ENCODE results near the gene NCOA7. TPM values are rescaled to one million over a fixed set of nuclear protein-coding genes. Genes with fewer than 3 reads are reported as not detected.
A peak's percentile ranks its signal among the peaks of the same experiment; 100 is the strongest.

The NCOA7 gene
- total and polyA plus RNA-seq, 10 of the 15 experiments (the other 5 are each of a cell fraction or from before 2014, with no cell fraction given) = 18.9 to 50.3 (median 34.2) TPM

DNA sequence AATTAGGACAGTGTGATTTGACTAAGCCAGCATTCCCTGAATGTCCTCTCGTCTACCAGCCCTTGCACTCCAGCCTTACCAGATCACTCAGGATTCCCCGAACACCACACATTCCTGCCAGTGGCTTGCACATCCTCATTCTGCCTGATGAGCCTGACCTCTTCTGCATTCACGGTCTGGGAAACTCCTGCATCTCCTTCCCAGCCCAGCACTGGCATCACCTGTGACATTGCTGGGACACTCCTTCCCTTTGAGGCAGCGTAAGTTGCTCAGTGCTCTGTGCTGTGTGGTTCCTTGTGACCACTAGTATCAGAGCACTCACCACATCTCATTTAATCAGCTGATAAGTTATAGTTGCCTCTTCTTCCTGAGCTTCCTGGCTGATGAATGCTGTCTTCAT lies 17.3 kb downstream of the NCOA7 start:
- Histone ChIP-seq H3K36me3 (ENCODE audit: control insufficient read depth in 2 of 2, insufficient read depth in 2 of 2, low read length in 1 of 2) (no peaks in the 10 kb centered on the region), H3K27ac (ENCODE audit: control insufficient read depth, insufficient read depth) (peak overlapping the region; percentile 43), H3K27me3 (replicated peaks in 1 of 2; ENCODE audit: control insufficient read depth in 2 of 2, insufficient read depth in 2 of 2, low read length in 1 of 2) (no peaks in the 10 kb centered on the region), H3K9me3 (replicated peaks; ENCODE audit: control insufficient read depth, insufficient read depth, low read length) (no peaks in the 10 kb centered on the region), H3K9ac (ENCODE audit: control insufficient read depth, insufficient read depth, low read length) (no peak overlapping the region), H3K4me2 (ENCODE audit: control insufficient read depth, insufficient read depth) (peak overlapping the region; percentile 32), H3K4me1 (ENCODE audit: control insufficient read depth, insufficient read depth, low read length) (peaks cover 83% of the 10 kb centered on the region), H2AFZ (ENCODE audit: control insufficient read depth, low read depth, low read length) (no peak overlapping the region), H4K20me1 (ENCODE audit: control insufficient read depth, insufficient read depth) (no peaks in the 10 kb centered on the region), H3K4me3 (0 out of 2 replicates have a peak overlapping the region, but pooled peaks have one; percentile 3), H3K79me2 (ENCODE audit: control insufficient read depth, insufficient read depth, low read length) (peaks cover 63% of the 10 kb centered on the region)
- no TSS peak for BruUV-seq (replicated peaks)
- no peak for DNase-seq (ENCODE audit: low read depth, low spot score)
- RAD21 ChIA-PET (ENCODE audit: unreplicated experiment) = interaction anchor here (0.9 to 10.0 kb wide), 6 partner anchors 10 to 179 kb away, joined by 3 to 185 read pairs (median 6); partner anchors contain the start of genes NCOA7 and TRMT11
- SMC1A ChIA-PET (ENCODE audit: uncharacterized antibody, unreplicated experiment) = interaction anchor here (1.2 to 15.7 kb wide), 9 partner anchors 7 to 145 kb away, joined by 3 to 325 read pairs (median 7); partner anchors contain the start of gene NCOA7
- intact Hi-C loops (cut with micrococcal nuclease; ENCODE audit: unreplicated experiment) (no loop called here), in situ Hi-C loops (cut with MboI) (no loop called here)
- CTCF ChIA-PET = interaction anchor here (0.8 to 10.3 kb wide), 8 partner anchors 9 to 188 kb away, joined by 3 to 197 read pairs (median 3); partner anchors contain the start of gene NCOA7
- peak; percentile 42 for ATAC-seq
- WGBS (ENCODE audit: insufficient coverage, insufficient replicate concordance, low lambda C conversion rate, missing lambda C conversion rate) = 85% methylated on average over 4 of the region's 4 CpGs
- POLR2A ChIA-PET = interaction anchor here (0.8 to 9.6 kb wide), 5 partner anchors 9 to 18 kb away, joined by 3 to 79 read pairs (median 15); partner anchors contain the start of gene NCOA7
- FAIRE-seq = no peak
- TF ChIP-seq EED (IDR thresholded peaks at IDR 0.05; ENCODE audit: low read depth) (peak; percentile 77), NFXL1 (IDR thresholded peaks at IDR 0.05; ENCODE audit: borderline replicate concordance) (no peak), TAF1 (IDR thresholded peaks at IDR 0.05; ENCODE audit: borderline replicate concordance, low read depth, low read length) (no peak), IKZF1 (conservative IDR thresholded peaks at IDR 0.05) (peak; percentile 29; the same call in 1 of the 2 replicates), RELA (IDR thresholded peaks at IDR 0.05; ENCODE audit: borderline replicate concordance, partially characterized antibody) (no peak), YBX1 (IDR thresholded peaks at IDR 0.05) (no peak), JUNB (IDR thresholded peaks at IDR 0.05) (no peak), ZNF384 (IDR thresholded peaks at IDR 0.05; ENCODE audit: borderline replicate concordance, low read depth, low read length) (no peak), SREBF1 (IDR thresholded peaks at IDR 0.05; ENCODE audit: low read length) (no peak), RB1 (IDR thresholded peaks at IDR 0.05; ENCODE audit: borderline replicate concordance) (no peak), NBN (IDR thresholded peaks at IDR 0.05) (0 out of 2 replicates have a peak, but pooled peaks have one; percentile 16), STAT1 (conservative IDR thresholded peaks at IDR 0.05) (no peak), HCFC1 (IDR thresholded peaks at IDR 0.05; ENCODE audit: low read length) (no peak), ZNF24 (IDR thresholded peaks at IDR 0.05) (no peak), IKZF2 (IDR thresholded peaks at IDR 0.05) (peak; percentile 30 to 38; a peak in 1 of 4 replicates), MTA2 (IDR thresholded peaks at IDR 0.05; ENCODE audit: low read depth) (0 out of 2 replicates have a peak, but pooled peaks have one; percentile 31), MXI1 (IDR thresholded peaks at IDR 0.05; ENCODE audit: low read depth, low read length) (no peak), KLF5 (IDR thresholded peaks at IDR 0.05; ENCODE audit: partially characterized antibody) (no peak), TARDBP (IDR thresholded peaks at IDR 0.05; ENCODE audit: borderline replicate concordance) (no peak), TCF3 (IDR thresholded peaks at IDR 0.05; ENCODE audit: borderline replicate concordance, insufficient read depth, low read depth, low read length) (no peak), JUND (IDR thresholded peaks at IDR 0.05; ENCODE audit: low read depth, low read length) (no peak), EZH2 (IDR thresholded peaks at IDR 0.05; ENCODE audit: borderline replicate concordance, control insufficient read depth, low read depth, low read length) (no peak), CEBPB (IDR thresholded peaks at IDR 0.05; ENCODE audit: borderline replicate concordance in 1 of 2, low read depth in 2 of 2, low read length in 2 of 2) (no peak), NFYB (IDR thresholded peaks at IDR 0.05; ENCODE audit: insufficient read depth, low read depth, low read length) (no peak), RUNX3 (IDR thresholded peaks at IDR 0.05; ENCODE audit: low read length) (peak; percentile 81), BCL11A (IDR thresholded peaks at IDR 0.05; ENCODE audit: low read depth, low read length) (0 out of 2 replicates have a peak, but pooled peaks have one; percentile 13)
- TF ChIP-seq, protein P1, sequence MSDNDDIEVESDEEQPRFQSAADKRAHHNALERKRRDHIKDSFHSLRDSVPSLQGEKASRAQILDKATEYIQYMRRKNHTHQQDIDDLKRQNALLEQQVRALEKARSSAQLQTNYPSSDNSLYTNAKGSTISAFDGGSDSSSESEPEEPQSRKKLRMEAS (IDR thresholded peaks at IDR 0.05; ENCODE audit: low read depth, low read length) = no peak
- TF ChIP-seq, protein P2, sequence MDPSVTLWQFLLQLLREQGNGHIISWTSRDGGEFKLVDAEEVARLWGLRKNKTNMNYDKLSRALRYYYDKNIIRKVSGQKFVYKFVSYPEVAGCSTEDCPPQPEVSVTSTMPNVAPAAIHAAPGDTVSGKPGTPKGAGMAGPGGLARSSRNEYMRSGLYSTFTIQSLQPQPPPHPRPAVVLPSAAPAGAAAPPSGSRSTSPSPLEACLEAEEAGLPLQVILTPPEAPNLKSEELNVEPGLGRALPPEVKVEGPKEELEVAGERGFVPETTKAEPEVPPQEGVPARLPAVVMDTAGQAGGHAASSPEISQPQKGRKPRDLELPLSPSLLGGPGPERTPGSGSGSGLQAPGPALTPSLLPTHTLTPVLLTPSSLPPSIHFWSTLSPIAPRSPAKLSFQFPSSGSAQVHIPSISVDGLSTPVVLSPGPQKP (IDR thresholded peaks at IDR 0.05; ENCODE audit: low read depth, low read length) = no peak

Data from GM12878 (cell line).